ENCODE measurements around the gene ZNF821.
"Not testable (repeated sequence)": the region's sequence is repeated elsewhere in the genome, so short reads cannot be mapped to it uniquely, and the experiment has no call there.

The ZNF821 gene

DNA sequence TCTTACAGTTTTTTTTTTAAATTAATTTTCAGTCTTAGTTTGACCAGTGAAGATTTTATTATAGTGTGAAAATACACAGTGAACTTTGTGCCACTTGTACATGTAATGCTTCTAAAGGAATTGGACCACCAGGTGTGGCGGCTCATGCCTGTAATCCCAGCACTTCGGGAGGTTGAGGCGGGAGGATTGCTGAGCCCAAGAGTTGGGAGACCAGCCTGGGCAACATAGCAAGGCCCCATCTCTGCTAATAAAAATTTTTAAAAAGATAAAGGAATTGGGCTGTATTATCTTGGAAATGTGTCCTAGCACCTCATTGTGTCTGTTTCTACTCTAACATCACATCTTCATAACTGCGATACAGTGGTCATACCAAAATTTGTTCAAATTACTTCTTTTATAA, 15.2 kb upstream of the ZNF821 start:
- no peak for DNase-seq

GRCh38 chr16:71896764-71897368, 12.9 kb upstream of the ZNF821 start:
- no peak for DNase-seq

DNA sequence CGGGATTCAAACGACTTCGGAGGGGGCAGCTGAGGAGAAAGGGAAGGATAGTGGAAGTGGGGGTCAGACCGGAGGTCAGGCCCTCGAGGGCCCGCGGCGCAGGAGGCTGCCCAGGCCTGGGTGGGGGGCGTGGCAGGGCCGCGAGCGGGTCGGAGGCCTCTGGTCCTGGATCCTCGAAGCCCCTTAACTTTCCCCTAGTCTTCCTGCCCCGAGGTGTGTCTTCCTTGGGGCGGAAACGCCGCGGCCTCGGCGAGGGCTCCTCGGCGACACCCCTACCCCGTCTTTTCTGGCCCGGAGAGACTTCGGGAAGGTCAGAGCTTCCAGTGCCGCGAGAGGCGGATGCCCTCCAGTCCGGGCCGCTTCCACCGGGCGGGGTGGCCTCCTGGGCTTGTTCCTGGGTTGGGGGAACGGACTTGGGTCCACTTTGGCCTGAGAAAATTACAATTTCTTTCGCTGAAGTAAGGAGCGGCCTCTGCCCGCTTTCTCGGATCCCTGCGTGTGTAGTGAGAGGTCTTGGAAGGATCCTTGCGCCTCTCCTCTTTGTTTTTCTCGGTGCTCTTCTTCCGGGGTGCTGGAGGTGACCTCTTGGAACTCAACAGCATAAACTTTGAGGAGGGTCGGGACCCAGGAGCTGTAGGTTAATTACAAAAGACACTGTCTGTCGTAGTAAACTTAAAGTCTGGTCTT, 11.8 kb upstream of the ZNF821 start:
- no peak for DNase-seq

DNA sequence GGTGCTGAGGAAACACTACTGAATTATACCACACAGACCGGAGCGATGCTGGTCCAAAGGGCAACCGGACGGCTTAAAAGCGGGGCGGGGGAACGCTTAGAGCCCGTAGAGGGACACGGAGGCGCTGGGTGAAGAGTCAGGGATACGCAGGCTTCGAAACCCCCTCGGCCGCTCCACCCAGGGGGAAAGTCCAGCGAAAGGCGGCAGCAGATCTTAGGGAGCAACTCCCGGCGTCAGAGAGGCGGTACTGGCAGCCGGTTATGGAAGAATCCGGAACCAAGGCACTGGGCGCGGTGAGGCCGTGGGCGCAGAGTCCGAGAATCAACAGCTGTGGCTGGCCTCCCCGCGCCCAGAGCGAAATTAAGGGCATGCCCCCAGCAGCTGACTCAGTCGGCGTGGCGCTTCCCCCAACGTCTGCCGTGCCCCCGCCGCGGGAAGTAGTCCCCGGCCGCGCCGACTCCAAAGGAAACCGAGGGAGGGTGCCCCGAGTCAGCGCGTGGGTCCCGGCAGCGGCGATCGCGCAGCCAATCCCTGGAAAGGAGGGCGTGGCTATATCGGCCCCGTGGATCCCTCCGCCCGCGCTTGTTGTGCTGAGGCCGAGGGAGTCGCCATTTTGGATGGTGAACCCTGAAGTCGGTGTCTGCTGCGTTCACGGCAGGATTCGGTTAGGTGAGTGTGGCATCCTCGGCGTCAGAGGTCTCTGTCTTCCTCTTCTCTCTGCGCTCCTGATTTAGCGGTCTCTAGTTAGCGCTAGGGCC, 11.1 kb upstream of the ZNF821 start, which contains the start of gene IST1:
Gene IST1 (plus strand): TSS at position 611 of the 758 bp plus-strand sequence. CDS start 20,110 bp downstream, outside the sequence.
- DNase-seq: peak; percentile 98 to 99

DNA sequence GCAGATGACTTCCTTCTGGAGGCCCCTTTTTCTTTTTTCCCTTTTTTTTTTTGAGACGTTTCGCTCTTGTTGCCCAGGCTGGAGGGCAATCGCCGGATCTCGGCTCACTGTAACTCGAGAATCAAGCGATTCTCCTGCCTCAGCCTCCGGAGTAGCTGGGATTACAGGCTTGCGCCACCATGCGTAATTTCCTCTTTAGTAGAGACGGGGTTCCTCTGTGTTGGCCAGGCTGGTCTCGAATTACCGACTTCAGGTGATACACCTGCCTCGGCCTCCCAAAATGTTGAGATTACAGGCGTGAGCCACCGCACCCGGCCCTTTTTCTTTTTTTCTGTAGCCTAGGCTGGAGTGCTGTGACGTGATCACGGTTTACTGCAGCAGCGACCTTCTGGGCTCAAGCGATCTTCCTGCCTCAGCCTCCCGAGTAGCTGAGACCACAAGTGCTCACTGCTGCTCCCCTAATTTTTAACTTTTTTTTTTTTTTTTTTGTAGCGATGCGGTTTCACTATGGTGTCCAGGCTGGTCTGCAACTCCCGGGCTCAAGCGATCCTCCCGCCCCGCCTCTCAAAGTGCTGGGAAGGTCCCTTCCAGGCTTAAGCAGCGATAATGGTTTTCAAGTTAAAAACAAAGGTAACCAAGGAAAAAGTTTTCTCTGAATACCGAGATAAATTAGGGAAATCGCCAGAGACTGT, 10.4 kb upstream of the ZNF821 start:
- DNase-seq: peak; percentile 53 to 60

GRCh38 chr16:71893888-71894228, 9.9 kb upstream of the ZNF821 start:
- no peak for DNase-seq

DNA sequence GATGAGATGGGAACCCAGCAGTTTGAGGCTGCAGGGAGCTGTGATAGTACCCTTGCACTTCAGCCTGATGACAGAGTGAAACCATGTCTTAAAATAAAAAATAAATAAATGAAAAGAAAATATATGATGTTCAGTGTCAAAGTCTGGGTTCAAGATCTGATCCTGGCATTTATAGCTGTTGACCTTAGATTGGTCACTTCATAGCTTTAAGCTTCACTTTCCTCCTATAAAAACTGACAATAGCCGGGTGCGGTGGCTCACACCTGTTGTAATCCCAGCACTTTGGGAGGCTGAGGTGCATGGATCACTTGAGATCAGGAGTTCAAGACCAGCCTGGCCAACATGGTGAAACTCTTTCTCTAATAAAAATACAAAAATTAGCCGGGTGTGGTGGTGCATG, 5.2 kb upstream of the ZNF821 start:
- no peak for DNase-seq

DNA sequence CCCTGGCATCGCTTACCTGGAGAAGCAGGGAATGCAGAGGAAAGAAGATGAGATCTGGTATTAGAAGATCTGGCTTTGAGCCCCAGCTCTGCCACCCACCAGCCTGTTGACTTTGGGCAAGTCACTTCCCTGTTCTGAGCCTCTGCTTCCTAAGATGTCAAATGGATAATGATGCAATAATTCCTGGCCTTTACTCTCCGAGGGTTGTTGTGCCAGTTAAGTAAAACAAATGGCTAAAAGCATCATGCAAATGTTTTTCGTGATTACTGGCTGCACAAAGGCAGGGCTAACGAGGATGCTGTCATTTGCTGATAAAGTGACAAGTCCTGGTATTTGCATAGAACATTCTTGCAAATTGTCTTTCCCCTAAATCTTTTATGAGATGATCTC, 1.3 kb upstream of the ZNF821 start:
- no peak for DNase-seq

DNA sequence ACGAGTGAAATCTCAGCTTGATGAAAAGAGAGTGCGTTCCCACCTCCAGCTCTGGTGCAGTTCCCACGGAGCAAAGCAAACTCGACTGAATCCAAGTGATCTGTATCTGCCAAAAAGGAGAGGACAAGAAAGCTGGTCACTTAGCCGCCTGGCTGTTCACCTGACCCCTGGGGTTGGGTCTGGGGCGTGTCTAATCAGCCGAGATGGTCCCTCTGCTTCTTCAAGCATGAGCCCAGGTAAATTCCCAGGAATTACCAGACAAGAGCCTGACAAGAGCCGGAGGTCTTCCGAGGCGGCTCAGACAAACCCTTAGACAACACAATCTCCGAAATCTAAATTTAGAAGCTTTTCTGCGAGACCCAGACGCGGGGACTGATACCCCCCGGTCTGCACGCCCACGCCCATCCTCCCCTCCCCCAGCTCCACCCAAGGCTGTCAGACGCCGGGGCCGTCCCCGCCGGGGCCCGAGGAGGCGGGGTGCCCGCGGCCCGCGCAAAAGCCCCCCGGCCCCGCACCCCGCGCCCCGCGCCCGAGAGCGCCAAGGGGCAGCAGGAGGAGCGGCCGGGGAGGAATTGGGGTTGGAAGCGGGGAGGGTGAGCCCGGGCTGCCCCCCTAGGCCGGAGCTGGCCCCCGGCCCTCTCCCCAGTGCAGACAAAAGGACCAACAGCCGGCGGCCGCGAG, 674 bp downstream of the ZNF821 start:
- peak; percentile 68 to 71 for DNase-seq

- DNase-seq: peak; percentile 78 to 80
Observed at GRCh38 chr16:71882505-71883167, 1.3 kb downstream of the ZNF821 start.

DNA sequence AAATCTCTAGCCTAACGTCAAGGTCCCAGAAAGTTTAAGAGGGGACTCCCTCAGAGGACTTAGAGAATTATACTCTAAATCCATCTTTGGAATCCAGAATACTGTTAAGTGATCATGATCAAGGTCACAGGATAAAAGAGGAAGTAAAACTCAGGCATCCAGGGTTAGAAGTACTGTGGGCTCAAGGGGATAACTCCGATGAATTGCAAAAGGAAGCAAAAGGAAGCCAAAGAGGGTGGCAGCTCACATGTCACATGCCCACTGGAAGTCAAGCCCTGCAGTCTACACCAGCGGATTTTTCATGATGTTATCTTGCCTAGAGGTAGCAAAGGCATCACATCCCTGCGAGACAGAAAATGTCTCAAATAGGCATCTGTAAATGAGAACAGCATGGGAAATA, 3.8 kb downstream of the ZNF821 start:
- DNase-seq: no peak

- no peak for DNase-seq
Observed at GRCh38 chr16:71878911-71879310, 5.1 kb downstream of the ZNF821 start.

GRCh38 chr16:71873199-71873598, 10.8 kb downstream of the ZNF821 start:
- DNase-seq: no peak

- no peak for DNase-seq
Observed at GRCh38 chr16:71870818-71871217, 13.2 kb downstream of the ZNF821 start.

- DNase-seq: no peak
Observed at GRCh38 chr16:71869089-71869488, 14.9 kb downstream of the ZNF821 start.

- DNase-seq: no peak
Observed at GRCh38 chr16:71867939-71868338, 16.0 kb downstream of the ZNF821 start.

DNA sequence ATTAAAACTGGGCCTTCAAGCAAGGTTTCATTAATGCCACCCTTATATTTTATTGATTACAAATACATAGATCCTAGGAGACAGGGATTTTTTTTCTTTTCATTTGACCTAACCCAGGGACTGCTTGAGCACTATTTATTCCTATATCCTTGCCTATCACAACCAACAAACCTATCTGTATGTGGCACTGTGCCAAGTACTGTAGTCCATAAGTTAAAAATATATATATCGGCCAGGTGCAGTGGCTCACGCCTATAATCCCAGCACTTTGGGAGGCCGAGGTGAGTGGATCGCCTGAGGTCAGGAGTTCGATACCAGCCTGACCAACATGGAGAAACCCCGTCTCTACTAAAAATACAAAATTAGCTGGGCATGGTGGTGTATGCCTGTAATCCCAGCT, 16.8 kb downstream of the ZNF821 start:
- not testable (repeated sequence) for DNase-seq

DNA sequence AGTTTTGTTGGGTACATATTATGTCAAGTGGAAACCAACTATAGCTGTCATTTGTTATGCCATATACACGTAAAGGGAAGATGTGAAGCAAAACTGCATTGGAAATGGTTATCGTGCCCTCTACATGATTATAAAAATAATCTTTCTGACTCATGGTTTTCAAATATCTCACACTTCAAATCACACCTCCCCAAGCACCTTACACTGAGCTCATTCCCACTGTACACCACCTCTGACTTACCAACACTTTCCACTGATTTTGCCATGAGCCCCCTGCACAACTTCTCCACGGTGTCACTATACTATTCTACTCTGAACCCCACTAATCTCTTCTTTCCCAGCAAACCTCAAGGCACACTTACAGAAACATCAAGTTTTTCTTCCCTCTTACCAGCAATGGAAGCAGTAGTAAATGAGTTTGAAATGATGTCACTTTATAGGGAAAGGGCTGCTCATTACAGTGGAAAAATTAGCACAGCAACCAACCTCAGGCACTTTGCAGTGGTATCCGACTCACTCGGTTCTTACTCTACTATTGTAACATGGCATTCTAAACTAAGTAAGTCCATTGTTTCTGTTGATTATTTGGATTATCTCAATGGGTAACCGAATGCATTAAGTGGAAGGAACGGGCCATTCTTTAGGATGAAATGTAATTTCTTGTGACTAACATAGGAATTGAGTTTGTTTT, 18.7 kb downstream of the ZNF821 start:
- DNase-seq: no peak

DNA sequence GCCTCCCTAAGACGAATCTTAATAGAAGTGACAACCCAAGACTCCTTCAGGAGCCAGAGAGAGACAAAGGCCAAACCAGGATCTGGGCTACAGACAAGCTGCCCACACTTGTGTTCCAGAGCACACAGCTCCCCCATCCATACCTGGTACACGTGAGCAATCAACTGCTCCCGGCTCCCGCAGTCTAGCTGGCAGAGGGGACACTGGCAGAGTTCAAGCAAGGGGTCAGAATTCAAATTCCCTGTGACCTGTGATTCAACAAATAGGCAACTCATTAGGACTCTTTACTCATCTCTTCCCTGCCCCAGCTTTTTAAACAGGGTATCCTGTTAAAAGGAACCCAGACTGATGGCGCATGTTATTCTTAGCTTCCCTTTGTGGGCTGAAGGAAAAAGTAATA, 20.0 kb downstream of the ZNF821 start:
- no peak for DNase-seq

GRCh38 chr16:71859762-71860521, 24.0 kb downstream of the ZNF821 start:
- no peak for DNase-seq

Measured in activated T-cell treated with anti-CD3 and anti-CD28 coated beads, Interleukin-2, amount 50 U/mL, for 48 hours (primary cell).